Loucy (cell line): ENCODE results near the gene C3orf80.
"Not testable (repeated sequence)": the region's sequence is repeated elsewhere in the genome, so short reads cannot be mapped to it uniquely, and the experiment has no call there.

ENCODE experiments used
- H2AFZ ChIP-seq: fragments of 200-600 bp; sonication (generic); 2 replicates; pipeline ENCODE4 v1.6.0; 2016; ENCODE audit warnings: antibody characterized with exemption, mild to moderate bottlenecking, low read length, moderate library complexity
- H3F3A ChIP-seq: fragments of 200-600 bp; 2 replicates; pipeline ENCODE4 v1.6.0; 2016; ENCODE audit warnings: antibody characterized with exemption, low read depth, mild to moderate bottlenecking
- H3K27me3 ChIP-seq: fragments of 200-600 bp; sonication (generic); 2 replicates; pipeline ENCODE4 v1.6.1; 2014; ENCODE audit warnings: low read length, mild to moderate bottlenecking; ENCODE audit not compliant: insufficient read depth, poor library complexity, severe bottlenecking
- H3K36me3 ChIP-seq: fragments of 200-600 bp; sonication (generic); 2 replicates; pipeline ENCODE4 v1.6.1; 2016; ENCODE audit warnings: low read length; ENCODE audit not compliant: insufficient read depth
- H3K4me1 ChIP-seq: fragments of 200-600 bp; sonication (generic); 2 replicates; pipeline ENCODE4 v1.5.1; 2014; ENCODE audit warnings: low read length, mild to moderate bottlenecking; ENCODE audit not compliant: insufficient read depth, poor library complexity, severe bottlenecking
- H3K4me2 ChIP-seq: fragments of 200-600 bp; sonication (generic); 2 replicates; pipeline ENCODE4 v1.6.0; 2014; ENCODE audit warnings: antibody characterized with exemption, low read length, low read depth, mild to moderate bottlenecking; ENCODE audit not compliant: poor library complexity, severe bottlenecking
- H3K4me3 ChIP-seq: fragments of 200-600 bp; sonication (generic); 2 replicates; pipeline ENCODE4 v1.5.1; 2014; ENCODE audit warnings: low read length, mild to moderate bottlenecking, mixed read lengths; ENCODE audit not compliant: poor library complexity, severe bottlenecking
- H3K79me2 ChIP-seq: fragments of 200-600 bp; sonication (generic); 2 replicates; pipeline ENCODE4 v1.6.1; 2014; ENCODE audit warnings: low read length; ENCODE audit not compliant: insufficient read depth
- H3K9ac ChIP-seq: fragments of 200-600 bp; sonication (generic); 2 replicates; pipeline ENCODE4 v1.6.0; 2014; ENCODE audit warnings: mild to moderate bottlenecking, low read depth, low read length, moderate library complexity; ENCODE audit not compliant: poor library complexity, severe bottlenecking
- H3K9me2 ChIP-seq: fragments of 200-600 bp; sonication (generic); replicated peaks from 2 replicates; pipeline ENCODE4 v1.6.1; 2016; ENCODE audit warnings: low read depth, low read length, mixed read lengths
- H3K9me3 ChIP-seq: fragments of 200-600 bp; sonication (generic); 2 replicates; pipeline ENCODE4 v1.6.1; 2014; ENCODE audit warnings: mild to moderate bottlenecking, antibody characterized with exemption, low read length, low read depth; ENCODE audit not compliant: insufficient read depth
- H4K20me1 ChIP-seq: fragments of 200-600 bp; sonication (generic); 2 replicates; pipeline ENCODE4 v1.6.0; 2014; ENCODE audit warnings: antibody characterized with exemption, low read length, mild to moderate bottlenecking; ENCODE audit not compliant: insufficient read depth, poor library complexity, severe bottlenecking
- EZH2phosphoT487 ChIP-seq: fragments of 200-600 bp; IDR thresholded peaks from 2 replicates; pipeline ENCODE4 v1.6.1; 2018; ENCODE audit warnings: antibody characterized with exemption, mild to moderate bottlenecking, moderate library complexity, borderline replicate concordance
- TF ChIP-seq, protein P1 (sequence below): fragments of 200-600 bp; sonication (generic); conservative IDR thresholded peaks from 2 replicates; pipeline ENCODE4 v1.5.1; 2014; ENCODE audit warnings: mild to moderate bottlenecking, antibody characterized with exemption, low read length

The C3orf80 gene

DNA sequence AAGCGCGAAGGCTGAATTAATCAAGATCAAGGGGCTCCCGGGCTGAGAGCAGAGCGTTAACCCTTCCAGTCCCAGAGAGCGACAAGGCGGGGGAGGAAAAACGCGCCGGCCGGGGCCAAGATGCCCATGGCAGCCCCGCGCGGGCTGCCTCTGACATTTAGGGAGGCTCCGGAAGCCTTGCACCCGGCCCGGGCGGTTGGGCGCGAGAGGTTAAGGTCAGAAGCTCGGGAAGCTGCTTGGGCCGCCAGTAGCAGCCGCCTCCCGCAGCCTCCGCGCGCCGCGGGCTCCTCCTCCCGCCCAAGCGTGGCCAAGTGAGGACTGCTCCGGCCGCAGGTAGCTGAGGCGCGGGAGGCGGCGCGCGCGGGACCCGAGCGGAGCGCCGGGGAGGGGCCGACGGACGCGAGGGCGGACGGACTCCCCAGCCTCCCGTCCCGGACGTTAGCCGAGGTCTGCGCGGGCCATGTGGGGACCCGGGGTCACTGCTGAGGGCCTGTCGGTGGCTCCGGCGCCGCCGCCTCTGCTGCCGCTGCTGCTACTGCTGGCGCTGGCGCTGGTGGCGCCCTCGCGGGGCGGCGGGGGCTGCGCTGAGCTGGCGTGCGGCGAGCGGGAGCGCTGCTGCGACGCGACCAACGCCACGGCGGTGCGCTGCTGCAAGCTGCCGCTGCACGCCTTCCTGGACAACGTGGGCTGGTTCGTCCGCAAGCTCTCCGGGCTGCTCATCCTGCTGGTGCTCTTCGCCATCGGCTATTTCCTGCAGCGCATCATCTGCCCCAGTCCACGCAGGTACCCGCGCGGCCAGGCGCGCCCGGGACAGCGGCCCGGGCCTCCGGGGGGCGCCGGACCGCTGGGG lies at the start of gene C3orf80:
Gene C3orf80, plus strand, starts transcription at position 247 of the 850 bp plus-strand sequence. Its CDS starts 214 bp downstream, at position 461.
- no peaks in the 10 kb centered on the region for H3K36me3 ChIP-seq
- no peak within 1 kb of the TSS for H3K9ac ChIP-seq
- no peak for TF ChIP-seq EZH2phosphoT487
- TF ChIP-seq, protein P1, sequence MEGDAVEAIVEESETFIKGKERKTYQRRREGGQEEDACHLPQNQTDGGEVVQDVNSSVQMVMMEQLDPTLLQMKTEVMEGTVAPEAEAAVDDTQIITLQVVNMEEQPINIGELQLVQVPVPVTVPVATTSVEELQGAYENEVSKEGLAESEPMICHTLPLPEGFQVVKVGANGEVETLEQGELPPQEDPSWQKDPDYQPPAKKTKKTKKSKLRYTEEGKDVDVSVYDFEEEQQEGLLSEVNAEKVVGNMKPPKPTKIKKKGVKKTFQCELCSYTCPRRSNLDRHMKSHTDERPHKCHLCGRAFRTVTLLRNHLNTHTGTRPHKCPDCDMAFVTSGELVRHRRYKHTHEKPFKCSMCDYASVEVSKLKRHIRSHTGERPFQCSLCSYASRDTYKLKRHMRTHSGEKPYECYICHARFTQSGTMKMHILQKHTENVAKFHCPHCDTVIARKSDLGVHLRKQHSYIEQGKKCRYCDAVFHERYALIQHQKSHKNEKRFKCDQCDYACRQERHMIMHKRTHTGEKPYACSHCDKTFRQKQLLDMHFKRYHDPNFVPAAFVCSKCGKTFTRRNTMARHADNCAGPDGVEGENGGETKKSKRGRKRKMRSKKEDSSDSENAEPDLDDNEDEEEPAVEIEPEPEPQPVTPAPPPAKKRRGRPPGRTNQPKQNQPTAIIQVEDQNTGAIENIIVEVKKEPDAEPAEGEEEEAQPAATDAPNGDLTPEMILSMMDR, result no peak
- no peak within 1 kb of the TSS for H3K4me3 ChIP-seq
- H3K27me3 ChIP-seq, result no peaks in the 10 kb centered on the region
- no peaks in the 10 kb centered on the region for H3K9me2 ChIP-seq
- H3F3A ChIP-seq, result no peaks in the 10 kb centered on the region
- H3K4me1 ChIP-seq, result no peaks in the 10 kb centered on the region
- no peak within 1 kb of the TSS for H2AFZ ChIP-seq
- H3K79me2 ChIP-seq, result no peaks in the 10 kb centered on the region
- no peaks in the 10 kb centered on the region for H4K20me1 ChIP-seq
- H3K4me2 ChIP-seq, result no peak within 1 kb of the TSS
- no peaks in the 10 kb centered on the region for H3K9me3 ChIP-seq

DNA sequence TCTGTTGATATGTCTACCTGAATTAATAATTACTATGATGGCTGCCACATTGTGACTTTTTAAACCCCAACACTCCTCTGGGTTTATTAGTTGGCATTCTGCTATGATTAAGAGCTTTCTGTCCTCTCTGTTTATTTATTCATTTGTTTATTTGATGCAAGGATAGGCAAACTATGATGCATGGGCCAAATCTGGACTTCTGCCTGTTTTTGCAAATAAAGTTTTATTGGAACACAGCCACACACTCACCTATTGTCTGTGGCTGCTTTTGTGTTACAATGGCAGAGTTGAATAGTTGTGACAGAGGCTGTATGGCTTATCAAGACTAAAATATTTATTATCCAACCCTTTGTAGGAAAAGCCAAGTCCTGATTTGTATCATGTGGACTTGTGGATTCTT lies 48.3 kb upstream of the C3orf80 start:
- H3K4me2 ChIP-seq, result no peak overlapping the region
- no peaks in the 10 kb centered on the region for H4K20me1 ChIP-seq
- H3K4me1 ChIP-seq, result peaks cover 30% of the 10 kb centered on the region
- H2AFZ ChIP-seq, result no peak overlapping the region
- no peak overlapping the region for H3K4me3 ChIP-seq
- no peak overlapping the region for H3K9ac ChIP-seq
- H3F3A ChIP-seq, result no peaks in the 10 kb centered on the region
- no peaks in the 10 kb centered on the region for H3K27me3 ChIP-seq
- no peaks in the 10 kb centered on the region for H3K79me2 ChIP-seq
- no peaks in the 10 kb centered on the region for H3K9me3 ChIP-seq
- H3K9me2 ChIP-seq, result no peaks in the 10 kb centered on the region
- no peak for TF ChIP-seq EZH2phosphoT487
- TF ChIP-seq, protein P1, result no peak
- H3K36me3 ChIP-seq, result no peaks in the 10 kb centered on the region

DNA sequence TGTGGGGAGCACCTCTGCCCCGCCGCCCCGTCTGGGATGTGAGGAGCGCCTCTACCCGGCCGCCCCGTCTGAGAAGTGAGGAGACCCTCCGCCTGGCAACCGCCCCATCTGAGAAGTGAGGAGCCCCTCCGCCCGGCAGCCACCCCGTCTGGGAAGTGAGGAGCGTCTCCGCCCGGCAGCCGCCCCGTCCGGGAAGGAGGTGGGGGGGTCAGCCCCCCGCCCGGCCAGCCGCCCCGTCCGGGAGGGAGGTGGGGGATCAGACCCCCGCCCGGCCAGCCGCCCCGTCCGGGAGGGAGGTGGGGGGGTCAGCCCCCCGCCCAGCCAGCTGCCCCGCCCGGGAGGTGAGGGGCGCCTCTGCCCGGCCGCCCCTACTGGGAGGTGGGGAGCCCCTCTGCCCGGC lies 46.6 kb upstream of the C3orf80 start:
- not testable (repeated sequence) for H3K27me3 ChIP-seq, H2AFZ ChIP-seq, H3F3A ChIP-seq, H3K36me3 ChIP-seq, H3K9ac ChIP-seq, H4K20me1 ChIP-seq, H3K4me2 ChIP-seq, H3K9me2 ChIP-seq, H3K79me2 ChIP-seq, H3K4me3 ChIP-seq, H3K9me3 ChIP-seq
- H3K4me1 ChIP-seq, result peaks cover 28% of the 10 kb centered on the region

DNA sequence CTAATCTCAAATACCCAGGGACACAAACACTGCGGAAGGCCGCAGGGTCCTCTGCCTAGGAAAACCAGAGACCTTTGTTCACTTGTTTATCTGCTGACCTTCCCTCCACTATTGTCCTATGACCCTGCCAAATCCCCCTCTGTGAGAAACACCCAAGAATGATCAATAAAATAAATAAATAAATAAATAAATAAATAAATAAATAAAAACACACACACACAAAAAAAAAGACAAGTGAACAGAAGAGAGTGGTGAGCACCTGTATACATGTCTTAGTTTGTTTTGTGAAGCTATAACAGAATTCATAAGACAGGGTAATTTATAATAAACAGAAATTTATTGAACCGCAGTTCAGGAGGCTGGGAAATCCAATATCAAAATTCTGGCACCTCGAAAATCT lies 45.8 kb upstream of the C3orf80 start:
- not testable (repeated sequence) for H3K9me3 ChIP-seq, H3K4me3 ChIP-seq, H3K79me2 ChIP-seq, H3F3A ChIP-seq, H2AFZ ChIP-seq, H3K4me2 ChIP-seq, H3K27me3 ChIP-seq, H4K20me1 ChIP-seq, H3K9me2 ChIP-seq, H3K36me3 ChIP-seq, H3K9ac ChIP-seq
- peaks cover 29% of the 10 kb centered on the region for H3K4me1 ChIP-seq
